T-helper 22 cell (primary cell): ENCODE measurements around the gene STX10.

ENCODE experiments used
- DNase-seq: peaks from one replicate; pipeline ENCODE4 v3.0.0-alpha.2; 2020; ENCODE audit warnings: low read depth

The STX10 gene

GRCh38 chr19:13100031-13100588 is 50.1 kb downstream of the STX10 start:
- DNase-seq = peak; percentile 51

DNA sequence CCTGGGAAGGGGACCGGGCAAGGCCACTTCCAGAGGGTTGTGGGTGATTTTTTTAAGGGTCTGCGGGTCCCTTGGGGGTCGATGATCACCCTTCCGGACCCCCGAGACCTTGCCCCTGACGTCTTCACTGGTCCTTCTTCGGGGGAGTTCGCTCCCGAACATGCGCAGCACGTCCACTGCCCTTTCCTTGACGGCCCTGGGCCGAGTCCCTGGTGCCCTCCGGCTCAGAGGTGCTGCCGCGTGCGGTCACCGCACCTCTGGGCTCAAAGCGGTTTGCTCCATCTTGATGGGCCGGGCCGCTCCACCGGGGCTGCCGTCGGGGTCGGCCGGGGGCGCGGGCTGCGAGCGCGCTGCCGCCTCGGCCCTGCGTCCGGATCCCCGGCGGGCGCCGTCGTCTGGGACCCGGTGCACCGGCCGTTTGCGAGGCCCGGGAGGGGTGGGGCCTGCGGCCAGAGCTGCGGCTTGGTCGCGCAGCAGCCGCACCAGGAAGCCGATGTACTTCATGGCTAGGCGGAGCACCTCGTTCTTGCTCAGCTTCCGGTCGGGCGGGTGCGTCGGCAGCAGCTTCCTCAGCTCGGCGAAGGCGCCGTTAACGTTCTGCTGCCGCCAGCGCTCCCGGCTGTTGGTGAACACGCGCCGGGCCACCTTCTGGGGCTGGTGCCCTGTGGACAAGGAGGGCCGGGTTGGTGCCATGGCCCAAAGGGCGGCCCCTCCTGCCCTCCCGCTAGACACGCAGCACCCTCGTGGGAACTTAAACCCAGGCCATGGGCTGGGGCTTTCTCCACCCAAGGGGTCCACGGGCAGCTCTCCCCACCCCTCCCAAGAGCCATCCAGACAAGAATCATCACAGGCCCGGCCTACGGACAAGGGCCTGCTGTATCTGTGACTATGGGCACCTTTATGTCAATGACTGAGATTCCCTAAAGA is 50.8 kb downstream of the STX10 start:
- peak; percentile 77 for DNase-seq

DNA sequence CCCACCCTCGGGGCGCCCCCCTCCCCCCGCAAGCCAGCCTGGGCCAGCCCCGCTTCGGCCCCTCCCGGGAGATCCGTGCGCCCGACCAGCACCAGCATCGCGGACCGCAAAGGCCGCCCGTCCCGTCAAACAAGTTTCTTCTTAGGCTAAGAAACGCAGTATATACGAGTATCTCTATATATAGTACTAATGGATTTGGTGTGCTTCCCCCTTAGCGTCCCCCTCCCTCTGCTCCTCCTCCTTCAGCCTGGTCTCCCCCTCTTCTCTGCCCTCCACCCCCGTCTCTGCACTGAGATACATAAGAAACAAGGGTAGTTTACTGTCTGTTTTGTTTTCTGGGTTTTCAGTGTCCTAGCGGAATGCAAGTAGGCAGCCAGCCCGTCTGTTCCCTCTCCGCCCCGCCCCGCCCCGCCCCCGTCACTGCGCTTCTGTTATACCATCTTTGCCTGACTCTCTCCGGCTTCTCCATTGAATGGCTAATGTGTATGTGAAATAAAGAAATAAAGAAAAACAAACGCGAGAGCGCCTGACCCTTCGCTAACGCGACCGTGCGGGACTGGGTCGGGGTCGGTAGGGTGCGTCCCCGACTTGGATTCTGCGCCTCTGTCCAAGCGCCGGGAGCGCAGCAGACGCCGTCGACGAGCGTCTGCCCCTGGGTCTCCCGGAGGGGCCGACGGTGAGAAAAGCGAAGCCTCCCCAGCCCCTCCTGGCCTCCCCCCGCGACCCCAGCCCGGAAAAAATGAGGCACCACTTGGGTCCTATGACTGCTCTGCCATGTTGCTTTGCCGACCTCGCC is 51.7 kb downstream of the STX10 start:
- no peak for DNase-seq

- no peak for DNase-seq
Observed at GRCh38 chr19:13097463-13098258, 52.5 kb downstream of the STX10 start.

- no peak for DNase-seq
Observed at GRCh38 chr19:13097033-13097462, 53.1 kb downstream of the STX10 start.

DNA sequence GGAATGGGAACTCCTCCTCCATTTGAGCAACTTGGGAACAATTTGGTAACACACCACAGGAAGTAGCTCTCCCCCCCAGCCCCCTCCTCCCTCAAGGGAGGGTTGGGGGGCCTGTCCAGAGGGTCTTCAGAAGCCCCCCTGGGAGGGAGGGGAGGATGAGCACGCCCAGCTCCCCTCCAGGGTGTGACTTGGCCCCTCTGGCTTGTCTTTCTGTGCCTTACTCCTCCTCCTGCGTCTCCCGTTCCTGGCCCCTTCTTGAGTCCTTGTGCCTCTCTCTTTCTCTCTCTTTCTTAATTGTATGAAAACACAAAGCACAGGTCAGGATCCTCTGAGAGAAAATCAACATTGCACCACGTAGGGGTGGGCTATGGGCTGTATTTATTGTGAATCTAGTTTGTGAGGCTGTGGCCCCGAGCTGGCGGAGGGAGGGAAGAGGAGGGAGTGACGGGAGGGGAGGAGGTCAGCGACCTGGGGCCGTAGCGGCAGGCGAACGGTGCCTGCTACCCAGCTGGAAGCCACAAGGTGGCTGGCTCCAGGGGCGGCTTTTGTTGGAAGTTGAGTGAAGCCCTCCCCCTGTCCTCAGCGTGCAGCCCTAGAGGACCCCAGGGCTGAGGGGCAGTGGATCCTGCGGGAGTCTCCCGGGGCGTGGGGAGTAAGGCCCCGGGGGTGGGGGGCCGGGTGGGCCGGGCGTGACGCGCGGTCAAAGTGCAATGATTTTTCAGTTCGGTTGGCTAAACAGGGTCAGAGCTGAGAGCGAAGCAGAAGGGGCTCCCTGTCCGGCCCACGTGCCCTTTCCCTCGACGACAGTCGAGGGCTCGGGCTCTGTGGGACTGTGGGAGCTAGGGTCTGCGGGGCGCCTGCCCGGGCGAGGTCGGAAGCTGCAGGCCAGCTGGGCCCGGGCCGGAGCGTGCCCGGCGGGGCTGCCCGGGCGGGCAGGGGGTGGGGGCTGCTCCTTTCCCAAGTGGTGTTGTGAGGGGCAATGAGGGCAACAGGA is 53.9 kb downstream of the STX10 start:
- DNase-seq = no peak

DNA sequence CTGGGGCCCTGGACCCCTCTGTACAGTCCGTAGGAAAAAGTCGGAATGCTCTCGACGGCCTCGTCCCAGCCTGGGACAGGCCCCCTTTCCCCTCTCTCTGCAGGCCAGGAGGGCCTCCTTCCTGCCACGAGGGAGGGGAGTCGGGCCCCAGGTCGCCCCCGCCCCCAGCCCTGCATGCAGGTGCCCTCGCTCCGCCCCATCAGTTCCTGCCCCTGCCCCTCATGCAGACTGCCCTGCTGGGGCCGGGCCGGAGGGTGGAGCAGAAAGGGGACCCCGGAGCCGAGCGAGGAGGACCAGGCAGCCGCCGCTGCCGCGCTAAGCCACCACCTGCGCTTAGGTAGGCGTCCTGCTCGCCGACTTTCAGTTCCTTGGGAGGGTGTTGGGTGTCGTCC is 54.8 kb downstream of the STX10 start:
- DNase-seq = no peak

DNA sequence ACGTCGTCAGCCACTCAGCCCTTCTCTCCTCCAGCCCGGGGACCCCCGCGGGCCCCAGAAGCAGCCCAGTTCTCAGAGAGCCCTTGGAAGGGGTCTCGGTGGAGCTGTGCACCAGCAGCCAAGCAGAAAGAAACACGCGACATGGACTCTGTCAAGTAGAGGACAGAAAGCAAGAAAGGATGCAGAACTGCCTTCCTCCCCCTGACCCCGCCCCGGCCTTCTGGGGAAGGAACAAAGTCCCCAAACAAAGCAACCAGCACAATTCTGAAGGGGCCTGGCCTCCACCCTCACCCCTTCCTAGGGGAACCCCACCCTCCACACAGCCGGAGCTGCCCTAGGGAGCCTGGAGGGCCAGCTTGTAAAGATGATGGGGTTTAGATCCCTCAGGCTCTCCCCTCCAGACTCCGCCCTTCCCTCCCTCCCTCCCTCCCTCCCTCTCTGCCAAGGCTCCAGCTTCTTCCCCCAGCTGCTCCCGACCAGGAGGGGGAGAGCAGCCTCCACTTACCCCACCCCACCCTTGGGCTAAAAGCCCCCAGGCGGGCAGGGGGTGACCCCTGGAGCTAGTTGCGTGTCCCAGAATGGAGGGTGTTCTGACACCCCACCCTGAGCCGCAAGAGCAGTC is 55.3 kb downstream of the STX10 start:
- no peak for DNase-seq

- DNase-seq = no peak
Observed at GRCh38 chr19:13094106-13094504, 56.1 kb downstream of the STX10 start.
